GM12891 (cell line): Measurements from ENCODE around the gene SEMA4D.

Source experiments
- POLR2A ChIP-seq: IDR thresholded peaks from 2 replicates; pipeline ENCODE4 v1.6.1; 2011; ENCODE audit warnings: low read depth, low read length, control low read depth
- POLR2AphosphoS5 ChIP-seq: IDR thresholded peaks from 2 replicates; pipeline ENCODE4 v1.6.1; 2011; ENCODE audit warnings: low read depth, low read length, control low read depth
- POU2F2 ChIP-seq: IDR thresholded peaks from 2 replicates; pipeline ENCODE4 v1.6.1; 2011; ENCODE audit warnings: low read depth, mild to moderate bottlenecking, control low read depth, low read length, moderate library complexity
- SPI1 ChIP-seq: IDR thresholded peaks from 2 replicates; pipeline ENCODE4 v1.6.1; 2011; ENCODE audit warnings: low read depth, low read length, control low read depth
- TAF1 ChIP-seq: IDR thresholded peaks from 2 replicates; pipeline ENCODE4 v1.6.1; 2011; ENCODE audit warnings: low read depth, low read length, control low read depth

- no peak for TF ChIP-seq SPI1
- TF ChIP-seq TAF1: no peak
- TF ChIP-seq POLR2A: no peak
- TF ChIP-seq POLR2AphosphoS5: no peak
- TF ChIP-seq POU2F2: no peak
These were observed 45.2 kb upstream of the SEMA4D start for GRCh38 chr9:89543111-89543510.
